Endothelial cell of umbilical vein (primary cell): Measurements from ENCODE around the gene EPAS1. TPM values are rescaled to one million over a fixed set of nuclear protein-coding genes. Genes with fewer than 3 reads are reported as not detected.

Experiments used
- BruUV-seq: library from RNA; stranded (reverse); fragments of 400-500 nt; replicated peaks from 2 replicates; lab custom pipeline; 2021; lab: Mats Ljungman, UMichigan
- CTCF ChIA-PET: fragments of 300-600, 350-600 bp; sonication (Branson Sonifier 250); formaldehyde crosslinking; loops from one replicate; lab custom pipeline; 2021; ENCODE audit warnings: antibody characterized with exemption, inconsistent platforms; lab: Charles Lee
- POLR2A ChIA-PET: fragments of 300-600, 350-600 bp; sonication (Branson Sonifier 250); formaldehyde crosslinking; loops from one replicate; lab custom pipeline; 2021; ENCODE audit warnings: antibody characterized with exemption, inconsistent platforms; lab: Charles Lee
- DNase-seq: peaks from one replicate; pipeline ENCODE4 v3.0.0-alpha.2; 2011; ENCODE audit warnings: low read depth, low spot score
- FAIRE-seq: peaks from 2 replicates; lab custom pipeline; 2011; peaks lifted over from hg19 to GRCh38; lab: Jason Lieb, UNC
- H2AFZ ChIP-seq: 2 replicates; pipeline ENCODE4 v1.6.0; 2012; ENCODE audit warnings: low read depth, low read length, control low read depth, inconsistent platforms
- H3K27ac ChIP-seq: 2 replicates; pipeline ENCODE4 v1.5.1; 2011; ENCODE audit warnings: low read depth, mild to moderate bottlenecking, control low read depth, low read length, moderate library complexity; ENCODE audit not compliant: insufficient read depth
- H3K27me3 ChIP-seq, 2 experiments: 2 replicates each; pipeline versions ENCODE4 v1.6.0 to v1.6.1; 2011; ENCODE audit warnings: low read length in 2 of 2, mixed read lengths in 1 of 2; ENCODE audit not compliant: control insufficient read depth in 2 of 2, insufficient read depth in 2 of 2
- H3K36me3 ChIP-seq, 2 experiments: 2 replicates in 1 of 2; 3 replicates in 1 of 2; pipeline ENCODE4 v1.5.1; 2011; ENCODE audit warnings: low read length in 2 of 2, mild to moderate bottlenecking in 1 of 2, moderate library complexity in 1 of 2; ENCODE audit not compliant: control insufficient read depth in 2 of 2, insufficient read depth in 2 of 2; ENCODE audit errors: extremely low read depth in 1 of 2
- H3K4me1 ChIP-seq: 3 replicates; pipeline ENCODE4 v1.5.1; 2011; ENCODE audit warnings: mild to moderate bottlenecking, low read length; ENCODE audit not compliant: control insufficient read depth, insufficient read depth; ENCODE audit errors: extremely low read depth
- H3K4me2 ChIP-seq: 2 replicates; pipeline ENCODE4 v1.6.1; 2011; ENCODE audit warnings: low read length, control low read depth, mixed read lengths; ENCODE audit not compliant: insufficient read depth
- H3K4me3 ChIP-seq, 3 experiments: fragments of 200-600 bp in 1 of 3; sonication (generic), shearing (Covaris generic) in 1 of 3; replicated peaks in 1 of 3; 2 replicates each; pipeline ENCODE4 v1.5.1; 2011 to 2016; ENCODE audit warnings: control low read depth in 3 of 3, low read length in 3 of 3, mild to moderate bottlenecking in 2 of 3, inconsistent platforms in 1 of 3, low read depth in 1 of 3, moderate library complexity in 1 of 3; ENCODE audit not compliant: insufficient read depth in 1 of 3
- H3K79me2 ChIP-seq: 2 replicates; pipeline ENCODE4 v1.6.0; 2012; ENCODE audit warnings: low read length, inconsistent platforms; ENCODE audit not compliant: control insufficient read depth, insufficient read depth
- H3K9ac ChIP-seq: replicated peaks from 2 replicates; pipeline ENCODE3; 2011; ENCODE audit warnings: low read length, control low read depth; ENCODE audit not compliant: insufficient read depth; ENCODE audit errors: extremely low read depth
- H3K9me1 ChIP-seq: replicated peaks from 3 replicates; pipeline ENCODE4 v1.6.0; 2011; ENCODE audit warnings: mild to moderate bottlenecking, low read length; ENCODE audit not compliant: control insufficient read depth, insufficient read depth; ENCODE audit errors: extremely low read depth
- H3K9me3 ChIP-seq: replicated peaks from 2 replicates; pipeline ENCODE4 v1.5.1; 2012; ENCODE audit warnings: low read length, inconsistent platforms; ENCODE audit not compliant: control insufficient read depth, insufficient read depth
- H4K20me1 ChIP-seq: replicated peaks from 2 replicates; pipeline ENCODE3; 2011; ENCODE audit warnings: mild to moderate bottlenecking, low read length; ENCODE audit not compliant: control insufficient read depth, insufficient read depth; ENCODE audit errors: extremely low read depth
- FOS ChIP-seq: IDR thresholded peaks from 2 replicates; pipeline ENCODE4 v1.6.1; 2011; ENCODE audit warnings: mild to moderate bottlenecking, low read length, moderate library complexity, borderline replicate concordance; ENCODE audit not compliant: insufficient read depth
- JUN ChIP-seq: IDR thresholded peaks from 2 replicates; pipeline ENCODE4 v1.6.1; 2011; ENCODE audit warnings: borderline replicate concordance, low read depth; ENCODE audit not compliant: insufficient read length, insufficient read depth
- MAX ChIP-seq: IDR thresholded peaks from 2 replicates; pipeline ENCODE4 v1.6.1; 2011; ENCODE audit not compliant: insufficient read depth, insufficient read length
- MYC ChIP-seq: IDR thresholded peaks from one replicate; pipeline ENCODE4 v1.6.1; 2011; ENCODE audit warnings: mild to moderate bottlenecking, low read depth, low read length
- POLR2A ChIP-seq: IDR thresholded peaks from 2 replicates; pipeline ENCODE4 v1.6.1; 2012; ENCODE audit warnings: low read depth, mild to moderate bottlenecking, control low read depth, low read length
- POLR2AphosphoS5 ChIP-seq: IDR thresholded peaks from 2 replicates; pipeline ENCODE4 v1.6.1; 2012; ENCODE audit warnings: low read depth, mild to moderate bottlenecking, control low read depth, low read length, moderate library complexity; ENCODE audit not compliant: insufficient read depth
- dilution Hi-C: fragments of 300-500 bp; cut with MboI; formaldehyde crosslinking; loops from one replicate; pipeline ENCODE4 v1.15.0; 2019; ENCODE audit warnings: low sequenced_read_pairs; ENCODE audit not compliant: extremely low pct_ligation_motif_present
- intact Hi-C: fragments of 100-400 bp; cut with micrococcal nuclease; formaldehyde crosslinking; loops from one replicate; pipeline ENCODE4 v1.10.0; 2022
- polyA plus RNA-seq, 4 experiments: library from polyadenylated mRNA; depleted of rRNA in 3 of 4; stranded (reverse) in 3 of 4; unstranded in 1 of 4; fragments of >200 nt; gene quantifications; 2 replicates each; pipeline versions ENCODE4 v1.2.1 to v1.2.3, GENCODE V29; 2011 to 2012; ENCODE audit warnings: missing spikeins in 1 of 4
- total RNA-seq: library from RNA; stranded (reverse); gene quantifications from 2 replicates; pipeline ENCODE4 v1.2.3, GENCODE V29; 2021
- TF ChIP-seq, protein P1 (sequence below), 2 donors: IDR thresholded peaks; 1 replicate in 1 of 2; 2 replicates in 1 of 2; pipeline ENCODE4 v1.5.1; 2011; ENCODE audit warnings: low read length in 2 of 2, mild to moderate bottlenecking in 2 of 2, moderate library complexity in 2 of 2, control low read depth in 1 of 2, inconsistent platforms in 1 of 2, low read depth in 1 of 2; ENCODE audit not compliant: insufficient read depth in 1 of 2; ENCODE audit errors: extremely low read depth in 1 of 2

EPAS1 gene
- total and polyA plus RNA-seq, 2 donors (not counting 3 experiments of a cell fraction or from before 2014, with no cell fraction given) = 229 to 374 TPM

DNA sequence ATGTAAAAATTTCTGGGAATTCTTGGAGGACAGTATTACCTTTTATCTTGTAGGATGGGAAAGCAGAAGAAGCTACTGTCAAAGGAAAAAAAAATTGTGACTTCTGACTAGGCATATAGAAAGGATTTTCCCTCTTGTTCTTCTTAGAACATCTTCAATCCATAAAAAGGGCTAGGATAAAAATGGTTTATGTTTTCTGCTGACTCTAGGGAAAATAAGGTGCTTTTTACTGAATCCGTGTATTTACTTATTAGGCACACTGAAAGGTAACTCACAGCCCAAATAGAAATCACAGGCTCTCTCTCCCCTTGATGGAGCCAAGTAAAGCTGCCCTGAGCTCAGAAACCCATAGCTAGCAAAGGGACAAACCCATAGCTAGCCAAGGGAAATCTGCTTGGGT is 74.6 kb downstream of the EPAS1 start:
- BruUV-seq = no TSS peak
- TF ChIP-seq, protein P1, sequence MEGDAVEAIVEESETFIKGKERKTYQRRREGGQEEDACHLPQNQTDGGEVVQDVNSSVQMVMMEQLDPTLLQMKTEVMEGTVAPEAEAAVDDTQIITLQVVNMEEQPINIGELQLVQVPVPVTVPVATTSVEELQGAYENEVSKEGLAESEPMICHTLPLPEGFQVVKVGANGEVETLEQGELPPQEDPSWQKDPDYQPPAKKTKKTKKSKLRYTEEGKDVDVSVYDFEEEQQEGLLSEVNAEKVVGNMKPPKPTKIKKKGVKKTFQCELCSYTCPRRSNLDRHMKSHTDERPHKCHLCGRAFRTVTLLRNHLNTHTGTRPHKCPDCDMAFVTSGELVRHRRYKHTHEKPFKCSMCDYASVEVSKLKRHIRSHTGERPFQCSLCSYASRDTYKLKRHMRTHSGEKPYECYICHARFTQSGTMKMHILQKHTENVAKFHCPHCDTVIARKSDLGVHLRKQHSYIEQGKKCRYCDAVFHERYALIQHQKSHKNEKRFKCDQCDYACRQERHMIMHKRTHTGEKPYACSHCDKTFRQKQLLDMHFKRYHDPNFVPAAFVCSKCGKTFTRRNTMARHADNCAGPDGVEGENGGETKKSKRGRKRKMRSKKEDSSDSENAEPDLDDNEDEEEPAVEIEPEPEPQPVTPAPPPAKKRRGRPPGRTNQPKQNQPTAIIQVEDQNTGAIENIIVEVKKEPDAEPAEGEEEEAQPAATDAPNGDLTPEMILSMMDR (IDR thresholded peaks at IDR 0.05; ENCODE audit: extremely low read depth in 1 of 2, insufficient read depth in 1 of 2, low read depth in 1 of 2, low read length in 2 of 2) = no peak
- TF ChIP-seq POLR2A (no peak), POLR2AphosphoS5 (no peak), MYC (no peak), JUN (no peak), MAX (no peak), FOS (no peak)
- CTCF ChIA-PET = interaction anchor here (0.7 kb wide), 1 partner anchor 379 kb away, joined by 3 read pairs; no protein-coding TSS in a partner anchor

More for the DNA sequence above, 74.6 kb downstream of the EPAS1 start:
- intact Hi-C loops = no loop called here
- Histone ChIP-seq H3K79me2 (no peaks in the 10 kb centered on the region), H3K4me1 (peaks cover under 1% of the 10 kb centered on the region), H3K9me1 (no peaks in the 10 kb centered on the region), H3K9ac (no peak overlapping the region), H3K4me2 (no peak overlapping the region), H3K9me3 (no peaks in the 10 kb centered on the region), H2AFZ (no peak overlapping the region), H3K4me3 (no peak overlapping the region), H3K27ac (no peak overlapping the region), H4K20me1 (peaks cover 3% of the 10 kb centered on the region), H3K36me3 (peaks cover 38 to 70% of the 10 kb centered on the region in 2 experiments), H3K27me3 (no peaks in the 10 kb centered on the region)
- dilution Hi-C loops = no loop called here
- no peak for FAIRE-seq
- POLR2A ChIA-PET = no interaction called here
- no peak for DNase-seq
